Neutrophil (primary cell): ENCODE data around the gene CENPT.

Experiments
- H3K27ac ChIP-seq: fragments of 200-600 bp; sonication (generic); 2 replicates; pipeline ENCODE4 v1.5.1; 2016; ENCODE audit warnings: mild to moderate bottlenecking, moderate library complexity
- H3K27me3 ChIP-seq: fragments of 200-600 bp; sonication (generic); 2 replicates; pipeline ENCODE4 v1.6.0; 2016; ENCODE audit warnings: mild to moderate bottlenecking
- H3K36me3 ChIP-seq: fragments of 200-600 bp; sonication (generic); 2 replicates; pipeline ENCODE4 v1.5.1; 2017
- H3K4me1 ChIP-seq, 2 experiments: fragments of 200-600 bp in 1 of 2; sonication (generic) in 1 of 2; 1 replicate in 1 of 2; 2 replicates in 1 of 2; pipeline versions ENCODE4 v1.5.1 to v1.6.1; 2013 to 2016; ENCODE audit warnings: low read depth in 1 of 2, low read length in 1 of 2, mild to moderate bottlenecking in 1 of 2, moderate library complexity in 1 of 2; ENCODE audit not compliant: control insufficient read depth in 1 of 2, insufficient read depth in 1 of 2
- H3K4me3 ChIP-seq, 2 experiments: fragments of 200-600 bp in 1 of 2; sonication (generic) in 1 of 2; 1 replicate in 1 of 2; 2 replicates in 1 of 2; pipeline ENCODE4 v1.5.1; 2013 to 2016; ENCODE audit warnings: low read depth in 1 of 2, low read length in 1 of 2, mild to moderate bottlenecking in 1 of 2, moderate library complexity in 1 of 2
- H3K9me3 ChIP-seq: fragments of 200-600 bp; sonication (generic); 2 replicates; pipeline ENCODE4 v1.5.1; 2016
- CTCF ChIP-seq: fragments of 200-600 bp; sonication (generic); IDR thresholded peaks from 2 replicates; pipeline ENCODE4 v1.5.1; 2016; ENCODE audit warnings: antibody characterized with exemption

The CENPT gene

GRCh38 chr16:67786491-67786890, 61.0 kb downstream of the CENPT start:
- Histone ChIP-seq H3K36me3 (no peaks in the 10 kb centered on the region), H3K4me1 (no peaks in the 10 kb centered on the region), H3K4me3 (no peak overlapping the region), H3K27me3 (no peaks in the 10 kb centered on the region), H3K9me3 (no peaks in the 10 kb centered on the region), H3K27ac (no peak overlapping the region)
- TF ChIP-seq CTCF = no peak

GRCh38 chr16:67783353-67783725, 64.2 kb downstream of the CENPT start:
- no peak for TF ChIP-seq CTCF
- Histone ChIP-seq H3K27ac (no peak overlapping the region), H3K4me1 (no peaks in the 10 kb centered on the region), H3K36me3 (peaks cover 7% of the 10 kb centered on the region), H3K9me3 (no peaks in the 10 kb centered on the region), H3K27me3 (no peaks in the 10 kb centered on the region), H3K4me3 (no peak overlapping the region)

- H3K27ac ChIP-seq = no peak overlapping the region
- no peak for TF ChIP-seq CTCF
- no peaks in the 10 kb centered on the region for H3K4me1 ChIP-seq
- H3K36me3 ChIP-seq = peaks cover 7% of the 10 kb centered on the region
- H3K27me3 ChIP-seq = no peaks in the 10 kb centered on the region
- H3K9me3 ChIP-seq = no peaks in the 10 kb centered on the region
- H3K4me3 ChIP-seq = no peak overlapping the region
These were observed 64.7 kb downstream of the CENPT start for GRCh38 chr16:67782567-67783352.

- no peaks in the 10 kb centered on the region for H3K4me1 ChIP-seq
- TF ChIP-seq CTCF = no peak
- peaks cover 7% of the 10 kb centered on the region for H3K36me3 ChIP-seq
- H3K27me3 ChIP-seq = no peaks in the 10 kb centered on the region
- H3K9me3 ChIP-seq = no peaks in the 10 kb centered on the region
- H3K27ac ChIP-seq = no peak overlapping the region
- H3K4me3 ChIP-seq = no peak overlapping the region
These were observed 66.0 kb downstream of the CENPT start for GRCh38 chr16:67781565-67781921.

- TF ChIP-seq CTCF = no peak
- Histone ChIP-seq H3K4me3 (no peak overlapping the region), H3K27me3 (no peaks in the 10 kb centered on the region), H3K36me3 (peaks cover 7% of the 10 kb centered on the region), H3K4me1 (no peaks in the 10 kb centered on the region), H3K27ac (no peak overlapping the region), H3K9me3 (no peaks in the 10 kb centered on the region)
These were observed 66.5 kb downstream of the CENPT start for GRCh38 chr16:67780847-67781564.
